HepG2 (cell line): Measurements from ENCODE around the gene ZNF491. TPM values are rescaled to one million over a fixed set of nuclear protein-coding genes. Genes with fewer than 3 reads are reported as not detected.

Experiments used
- ATRX ChIP-seq: sonication (generic); formaldehyde crosslinking; IDR thresholded peaks from 2 replicates; pipeline ENCODE4 v1.4.0; 2020; ENCODE audit warnings: missing genetic modification reagents, borderline replicate concordance
- BORCS8-MEF2B ChIP-seq: sonication (generic); formaldehyde crosslinking; IDR thresholded peaks from 2 replicates; pipeline ENCODE4 v1.8.0; 2022; ENCODE audit warnings: mild to moderate bottlenecking, missing genetic modification reagents
- EHMT2 ChIP-seq: fragments of 200-600 bp; sonication (generic); IDR thresholded peaks from 2 replicates; pipeline ENCODE4 v1.7.0; 2017; ENCODE audit warnings: antibody characterized with exemption, low read depth, low read length, borderline replicate concordance
- KDM4B ChIP-seq: sonication (generic); formaldehyde crosslinking; IDR thresholded peaks from 2 replicates; pipeline ENCODE4 v1.4.0; 2020; ENCODE audit warnings: missing genetic modification reagents
- KLF16 ChIP-seq, 2 experiments: sonication (generic) in 1 of 2; formaldehyde crosslinking in 1 of 2; IDR thresholded peaks; 2 replicates each; pipeline versions ENCODE4 v1.6.1 to v1.8.0; 2016 to 2023; ENCODE audit warnings: missing genetic modification reagents in 2 of 2, missing compliant biosample characterization in 1 of 2
- LBX2 ChIP-seq: sonication (generic); formaldehyde crosslinking; IDR thresholded peaks from 2 replicates; pipeline ENCODE4 v1.5.0; 2020; ENCODE audit warnings: missing genetic modification reagents, mild to moderate bottlenecking, borderline replicate concordance
- MAFF ChIP-seq: IDR thresholded peaks from 2 replicates; pipeline ENCODE4 v1.6.1; 2011; ENCODE audit warnings: low read depth, low read length, improper control_type of control experiment
- PAXIP1 ChIP-seq: sonication (generic); formaldehyde crosslinking; conservative IDR thresholded peaks from 2 replicates; pipeline ENCODE4 v1.4.0; 2020; ENCODE audit warnings: mild to moderate bottlenecking, missing genetic modification reagents, moderate library complexity
- PHB2 ChIP-seq: fragments of 450-650 bp; IDR thresholded peaks from 2 replicates; pipeline ENCODE4 v1.6.1; 2018; ENCODE audit not compliant: partially characterized antibody
- RAD21 ChIP-seq: fragments of 450-650 bp; formaldehyde crosslinking; IDR thresholded peaks from 2 replicates; pipeline ENCODE4 v1.5.0; 2020; ENCODE audit warnings: mild to moderate bottlenecking
- SMYD3 ChIP-seq: sonication (generic); formaldehyde crosslinking; IDR thresholded peaks from 2 replicates; pipeline ENCODE4 v1.8.1; 2023; ENCODE audit warnings: mild to moderate bottlenecking, missing genetic modification reagents
- ZNF10 ChIP-seq: sonication (generic); formaldehyde crosslinking; IDR thresholded peaks from 2 replicates; pipeline ENCODE4 v1.4.0; 2020; ENCODE audit warnings: mild to moderate bottlenecking, low read depth, missing genetic modification reagents, borderline replicate concordance
- ZNF18 ChIP-seq: sonication (generic); formaldehyde crosslinking; IDR thresholded peaks from 2 replicates; pipeline ENCODE4 v1.8.0; 2022; ENCODE audit warnings: mild to moderate bottlenecking, missing genetic modification reagents; ENCODE audit not compliant: insufficient replicate concordance
- ZNF274 ChIP-seq: sonication (generic); formaldehyde crosslinking; IDR thresholded peaks from 2 replicates; pipeline ENCODE4 v1.5.1; 2020; ENCODE audit warnings: mild to moderate bottlenecking, missing genetic modification reagents
- ZNF7 ChIP-seq: IDR thresholded peaks from 2 replicates; pipeline ENCODE4 v1.6.1; 2016; ENCODE audit warnings: missing biosample characterization, missing genetic modification reagents
- ZSCAN21 ChIP-seq: sonication (generic); formaldehyde crosslinking; IDR thresholded peaks from 2 replicates; pipeline ENCODE4 v1.8.0; 2022; ENCODE audit warnings: mild to moderate bottlenecking, missing genetic modification reagents, moderate library complexity, borderline replicate concordance
- polyA plus RNA-seq, 8 experiments: library from polyadenylated mRNA; depleted of rRNA in 3 of 8; stranded (reverse) in 7 of 8; unstranded in 1 of 8; fragments of >200 nt; fragmentation: Illumina TruSeq in 4 of 8; extraction: Trizol in 4 of 8; gene quantifications; 2 replicates each; pipeline versions ENCODE4 v1.2.1 to v1.2.3, GENCODE V29; 2011 to 2016; ENCODE audit warnings: low read depth in 4 of 8, missing spikeins in 1 of 8, mixed read lengths in 1 of 8; ENCODE audit not compliant: insufficient read depth in 1 of 8
- total RNA-seq, 5 experiments: library from RNA; depleted of rRNA; stranded (reverse); fragments of >200 nt; fragmentation: Illumina TruSeq; extraction: Trizol; gene quantifications; 2 replicates each; pipeline ENCODE4 v1.2.3, GENCODE V29; 2016; ENCODE audit warnings: low read depth in 1 of 5

The ZNF491 gene
- total and polyA plus RNA-seq, 2 of the 13 experiments (the other 11 are each of a cell fraction or from before 2014, with no cell fraction given), result 0.57 to 2.2 TPM

GRCh38 chr19:11766597-11767591 lies 31.4 kb upstream of the ZNF491 start, which contains the start of gene ZNF441 (continued):
- TF ChIP-seq LBX2 (CRISPR knock-in tag) (no peak), ATRX (no peak), KLF16 (CRISPR knock-in tag; IDR thresholded peaks at IDR 0.05) (peak in 1 of 2 experiments; percentile 81; a peak in 2 of 4 replicates), PHB2 (no peak), KDM4B (CRISPR knock-in tag) (no peak), RAD21 (CRISPR knock-in tag) (no peak; the same call in 1 of the 2 replicates), SMYD3 (0 out of 2 replicates have a peak, but pooled peaks have one; percentile 87), MAFF (no peak), EHMT2 (no peak), BORCS8-MEF2B (CRISPR knock-in tag) (peak; percentile 54), ZNF7 (CRISPR knock-in tag) (no peak), ZNF10 (CRISPR knock-in tag) (no peak), ZNF18 (CRISPR knock-in tag) (peak; percentile 81), PAXIP1 (CRISPR knock-in tag) (peak; percentile 62), ZNF274 (0 out of 2 replicates have a peak, but pooled peaks have one; percentile 22), ZSCAN21 (CRISPR knock-in tag) (peak; percentile 80; the same call in 1 of the 2 replicates)
